Suprapubic skin (tissue), 4 donors: ENCODE data around the gene LPIN1. TPM values are rescaled to one million over a fixed set of nuclear protein-coding genes. Genes with fewer than 3 reads are reported as not detected.

Source experiments
- DNase-seq, 2 donors: peaks; one replicate each; pipeline ENCODE4 v3.0.0-alpha.2; 2019; ENCODE audit warnings: low spot score in 2 of 2
- H3K27ac ChIP-seq: fragments of 200-600 bp; sonication (generic); one replicate; pipeline ENCODE4 v1.5.1; 2019
- H3K27me3 ChIP-seq: fragments of 200-600 bp; sonication (generic); one replicate; pipeline ENCODE4 v1.5.1; 2019
- H3K36me3 ChIP-seq: fragments of 200-600 bp; sonication (generic); one replicate; pipeline ENCODE4 v1.5.1; 2019
- H3K4me1 ChIP-seq: fragments of 200-600 bp; sonication (generic); one replicate; pipeline ENCODE4 v1.5.1; 2019
- H3K4me3 ChIP-seq: fragments of 200-600 bp; sonication (generic); one replicate; pipeline ENCODE4 v1.5.1; 2019; ENCODE audit warnings: mild to moderate bottlenecking
- H3K9me3 ChIP-seq: fragments of 200-600 bp; sonication (generic); one replicate; pipeline ENCODE4 v1.5.1; 2019
- CTCF ChIP-seq, 2 donors: fragments of 200-600 bp in 1 of 2; fragments of 450-650 bp in 1 of 2; sonication (generic) in 1 of 2; IDR thresholded peaks; one replicate each; pipeline ENCODE4 v1.5.1; 2016 to 2019; ENCODE audit warnings: antibody characterized with exemption in 2 of 2, mild to moderate bottlenecking in 1 of 2, moderate library complexity in 1 of 2
- EP300 ChIP-seq: sonication (generic); formaldehyde crosslinking; IDR thresholded peaks from one replicate; pipeline ENCODE4 v1.6.1; 2017; ENCODE audit warnings: antibody characterized with exemption
- POLR2A ChIP-seq, 2 donors: fragments of 450-650 bp; IDR thresholded peaks; one replicate each; pipeline ENCODE4 v1.6.1; 2017; ENCODE audit warnings: antibody characterized with exemption in 2 of 2, mild to moderate bottlenecking in 2 of 2, moderate library complexity in 2 of 2
- POLR2AphosphoS5 ChIP-seq, 3 donors: sonication (generic); formaldehyde crosslinking; IDR thresholded peaks; one replicate each; pipeline ENCODE4 v1.6.1; 2017; ENCODE audit warnings: antibody characterized with exemption in 3 of 3
- WGBS: methylation state at CpG from one replicate; pipeline ENCODE4 v1.1.5; 2018; 5-methylcytosine and 5-hydroxymethylcytosine counted together
- total RNA-seq, 4 donors: library from RNA; depleted of rRNA; stranded (reverse); fragments of >200 nt; gene quantifications; one replicate each; pipeline ENCODE4 v1.1.0, GENCODE V29; 2016

LPIN1 gene
- total RNA-seq, 4 donors from 2014 or later, result 25.9 to 71.9 (median 52.5) TPM

GRCh38 chr2:11748861-11749645 is 2.6 kb downstream of the LPIN1 start:
- TF ChIP-seq EP300 (no peak), POLR2A (IDR thresholded peaks at IDR 0.05) (no peak), CTCF (IDR thresholded peaks at IDR 0.05) (no peak), POLR2AphosphoS5 (IDR thresholded peaks at IDR 0.05) (no peak)
- no peak for DNase-seq
- peaks cover 93% of the 10 kb centered on the region for H3K4me1 ChIP-seq
- H3K27me3 ChIP-seq, result no peaks in the 10 kb centered on the region
- no peaks in the 10 kb centered on the region for H3K36me3 ChIP-seq
- H3K27ac ChIP-seq, result peak overlapping the region; percentile 83
- peak overlapping the region; percentile 84 for H3K4me3 ChIP-seq
- no peaks in the 10 kb centered on the region for H3K9me3 ChIP-seq
- 64% methylated on average over 12 of the region's 13 CpGs for WGBS

- DNase-seq, result no peak
- TF ChIP-seq POLR2A (IDR thresholded peaks at IDR 0.05) (no peak), POLR2AphosphoS5 (IDR thresholded peaks at IDR 0.05) (no peak), CTCF (IDR thresholded peaks at IDR 0.05) (no peak), EP300 (no peak)
Observed at GRCh38 chr2:11749646-11750349, 3.4 kb downstream of the LPIN1 start.

GRCh38 chr2:11750422-11750821 is 4.0 kb downstream of the LPIN1 start:
- H3K4me3 ChIP-seq, result no peak overlapping the region
- peak overlapping the region; percentile 83 for H3K27ac ChIP-seq
- no peaks in the 10 kb centered on the region for H3K27me3 ChIP-seq
- TF ChIP-seq POLR2A (IDR thresholded peaks at IDR 0.05) (no peak), POLR2AphosphoS5 (IDR thresholded peaks at IDR 0.05) (no peak), EP300 (no peak), CTCF (IDR thresholded peaks at IDR 0.05) (no peak)
- peaks cover 87% of the 10 kb centered on the region for H3K4me1 ChIP-seq
- no peaks in the 10 kb centered on the region for H3K36me3 ChIP-seq
- WGBS, result 43% methylated on average over 5 of the region's 5 CpGs
- no peak for DNase-seq
- H3K9me3 ChIP-seq, result no peaks in the 10 kb centered on the region

More at GRCh38 chr2:11749646-11750349, 3.4 kb downstream of the LPIN1 start:
- Histone ChIP-seq H3K4me1 (peaks cover 93% of the 10 kb centered on the region), H3K36me3 (no peaks in the 10 kb centered on the region), H3K27me3 (no peaks in the 10 kb centered on the region), H3K9me3 (no peaks in the 10 kb centered on the region), H3K4me3 (no peak overlapping the region), H3K27ac (peak overlapping the region; percentile 83)
- WGBS, result 77% methylated on average over 10 of the region's 13 CpGs

- TF ChIP-seq POLR2A (IDR thresholded peaks at IDR 0.05) (no peak), EP300 (peak; percentile 58), CTCF (IDR thresholded peaks at IDR 0.05) (no peak), POLR2AphosphoS5 (IDR thresholded peaks at IDR 0.05) (peak in 1 of 3 donors; percentile 28)
- H3K36me3 ChIP-seq, result no peaks in the 10 kb centered on the region
- H3K4me1 ChIP-seq, result peaks cover 82% of the 10 kb centered on the region
- H3K9me3 ChIP-seq, result no peaks in the 10 kb centered on the region
- H3K27me3 ChIP-seq, result no peaks in the 10 kb centered on the region
- 54% methylated on average over 7 of the region's 7 CpGs for WGBS
- DNase-seq, result no peak
- H3K27ac ChIP-seq, result peak overlapping the region; percentile 83
- no peak overlapping the region for H3K4me3 ChIP-seq
Observed at GRCh38 chr2:11750917-11751316, 4.5 kb downstream of the LPIN1 start.

- no peak for TF ChIP-seq POLR2A (IDR thresholded peaks at IDR 0.05)
- H3K27ac ChIP-seq, result peak overlapping the region; percentile 45
Observed at GRCh38 chr2:11752906-11753305, 6.5 kb downstream of the LPIN1 start.

More at GRCh38 chr2:11752906-11753305, 6.5 kb downstream of the LPIN1 start:
- Histone ChIP-seq H3K4me3 (no peak overlapping the region), H3K4me1 (peaks cover 66% of the 10 kb centered on the region), H3K27me3 (no peaks in the 10 kb centered on the region), H3K9me3 (no peaks in the 10 kb centered on the region), H3K36me3 (no peaks in the 10 kb centered on the region)
- no peak for DNase-seq
- WGBS, result 69% methylated on average over 8 of the region's 8 CpGs
